Upper lobe of right lung (tissue), 1 donor: ENCODE data around the gene EXOSC5. TPM values are rescaled to one million over a fixed set of nuclear protein-coding genes. Genes with fewer than 3 reads are reported as not detected.

Experiments
- ATAC-seq: fragments of 200-7000 bp; cut with Tn5 transposase; one replicate; pipeline ENCODE4 v1.9.1; 2020; ENCODE audit warnings: mild to moderate bottlenecking, moderate library complexity
- DNase-seq: peaks from one replicate; pipeline ENCODE4 v3.0.0-alpha.2; 2020
- H3K27ac ChIP-seq: fragments of 200-600 bp; one replicate; pipeline ENCODE4 v1.8.0; 2022
- H3K27me3 ChIP-seq: fragments of 200-600 bp; one replicate; pipeline ENCODE4 v1.8.0; 2022; ENCODE audit warnings: mild to moderate bottlenecking
- H3K36me3 ChIP-seq: fragments of 200-600 bp; one replicate; pipeline ENCODE4 v1.8.0; 2022
- H3K4me1 ChIP-seq: fragments of 200-600 bp; one replicate; pipeline ENCODE4 v1.8.0; 2022
- H3K4me3 ChIP-seq: fragments of 200-600 bp; one replicate; pipeline ENCODE4 v1.8.0; 2022; ENCODE audit warnings: mild to moderate bottlenecking
- H3K9me3 ChIP-seq: fragments of 200-600 bp; one replicate; pipeline ENCODE4 v1.8.0; 2022
- CTCF ChIP-seq: fragments of 200-600 bp; IDR thresholded peaks from one replicate; pipeline ENCODE4 v1.8.0; 2022; ENCODE audit warnings: antibody characterized with exemption
- intact Hi-C: fragments of 100-400 bp; cut with DNase I; formaldehyde crosslinking; loops from one replicate; pipeline ENCODE4 v1.11.0; 2022
- long read RNA-seq: library from polyadenylated mRNA; unstranded; transcript quantifications from one replicate; pipeline ENCODE4 v2.0.0, GENCODE V29; 2021
- total RNA-seq: library from RNA; stranded (reverse); fragmentation: NEBNext Ultra II Directional; extraction: Animal tissue kit (Norgen Biotek cat#: 25700); gene quantifications from one replicate; pipeline ENCODE4 v1.2.1, GENCODE V29; 2021
- donor health status: DM: no; HTN: yes; CAD: no; lungs with severe emphysema.

EXOSC5 gene
- 12.4 TPM for total RNA-seq
- long read RNA-seq, transcript EXOSC5-201 (6 exons, 1,118 nt), result major isoform, 12 of 13 reads
- long read RNA-seq, partial matches to known transcripts, result 1 of 13 reads
- long read RNA-seq, other reads (novel, unspliced or antisense), result 0 of 13 reads

DNA sequence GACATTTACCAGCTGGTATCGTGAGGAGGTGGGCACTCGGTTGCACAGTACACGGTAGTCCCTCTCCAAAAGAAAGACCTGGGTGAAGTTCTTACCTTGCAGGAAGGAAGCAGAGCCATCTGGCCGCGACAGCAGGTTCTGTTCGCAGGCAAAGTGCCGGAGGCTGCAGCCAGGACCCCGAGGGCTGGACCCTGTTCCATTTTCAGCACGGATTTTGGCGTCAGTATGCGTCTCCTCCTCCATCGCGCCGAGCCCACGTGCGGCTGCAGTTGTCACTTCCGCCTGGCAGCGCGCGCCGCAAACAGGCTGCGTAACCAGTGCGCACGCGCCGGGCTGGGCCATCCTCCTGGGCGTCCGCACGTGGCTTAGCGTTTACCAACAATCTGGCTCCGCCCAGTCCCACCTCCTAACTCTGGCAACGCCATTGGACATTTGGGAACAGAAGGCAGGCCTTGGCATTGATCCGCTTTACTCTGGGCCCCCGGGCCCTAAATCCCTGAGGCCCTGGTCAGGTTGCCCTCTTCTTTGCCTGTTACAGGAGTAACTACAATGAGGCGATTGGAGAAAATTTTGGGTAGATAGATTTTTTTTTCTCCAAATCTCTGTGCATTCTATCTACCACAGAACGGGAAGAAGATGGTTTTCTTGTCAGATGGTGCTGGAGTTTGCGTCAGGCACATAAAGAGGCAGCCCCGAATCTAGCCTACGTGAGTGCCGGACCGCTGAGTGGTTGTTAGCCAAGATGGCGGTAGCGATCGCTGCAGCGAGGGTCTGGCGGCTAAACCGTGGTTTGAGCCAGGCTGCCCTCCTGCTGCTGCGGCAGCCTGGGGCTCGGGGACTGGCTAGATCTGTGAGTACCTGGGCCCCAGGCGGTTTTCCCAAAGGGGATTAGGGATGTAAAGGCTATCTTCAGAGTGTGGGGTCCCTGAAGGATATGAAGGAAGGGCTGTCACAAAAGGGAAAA lies at the start of gene EXOSC5, which contains the start of gene BCKDHA:
EXOSC5 (minus strand) TSS at position 274 of the 964 bp plus-strand sequence; CDS start at position 243, 31 bp downstream.
BCKDHA (plus strand) TSS at position 733 of the 964 bp plus-strand sequence; CDS start at position 743, 10 bp downstream.
- ATAC-seq, result peak; percentile 99
- intact Hi-C loops, result no loop called here
- Histone ChIP-seq H3K36me3 (no peaks in the 10 kb centered on the region), H3K27ac (peak within 1 kb of the TSS; percentile 96), H3K9me3 (no peaks in the 10 kb centered on the region), H3K4me3 (peak within 1 kb of the TSS; percentile 76), H3K27me3 (no peaks in the 10 kb centered on the region), H3K4me1 (peaks cover 19% of the 10 kb centered on the region)
- peak; percentile 99 for DNase-seq
- no peak for TF ChIP-seq CTCF

GRCh38 chr19:41445575-41445974 lies 48.4 kb upstream of the EXOSC5 start:
- H3K4me3 ChIP-seq, result no peak overlapping the region
- H3K4me1 ChIP-seq, result no peaks in the 10 kb centered on the region
- H3K9me3 ChIP-seq, result no peaks in the 10 kb centered on the region
- intact Hi-C loops, result loop anchor here (10.0 kb wide), 1 partner anchor 129 kb away; the partner anchor contains the start of gene CEACAM21
- no peaks in the 10 kb centered on the region for H3K27me3 ChIP-seq
- no peak for TF ChIP-seq CTCF
- no peak overlapping the region for H3K27ac ChIP-seq
- no peaks in the 10 kb centered on the region for H3K36me3 ChIP-seq
- ATAC-seq, result no peak
- no peak for DNase-seq

- peaks cover 3% of the 10 kb centered on the region for H3K4me1 ChIP-seq
- H3K27me3 ChIP-seq, result no peaks in the 10 kb centered on the region
- DNase-seq (peak; percentile 54), ATAC-seq (no peak)
- no peak overlapping the region for H3K27ac ChIP-seq
- no peaks in the 10 kb centered on the region for H3K9me3 ChIP-seq
- TF ChIP-seq CTCF, result no peak
- intact Hi-C loops, result loop anchor here (10.0 kb wide), 1 partner anchor 131 kb away; the partner anchor contains the start of gene CEACAM21
- H3K36me3 ChIP-seq, result no peaks in the 10 kb centered on the region
- no peak overlapping the region for H3K4me3 ChIP-seq
Measured at GRCh38 chr19:41443813-41444455, 46.8 kb upstream of the EXOSC5 start.

GRCh38 chr19:41442473-41443355 lies 45.6 kb upstream of the EXOSC5 start, which contains the start of gene ERICH4:
Gene ERICH4 (plus strand): TSS chr19:41443156. CDS start chr19:41443170, 14 bp downstream.
- no peak for TF ChIP-seq CTCF
- Histone ChIP-seq H3K36me3 (no peaks in the 10 kb centered on the region), H3K27ac (no peak within 1 kb of the TSS), H3K9me3 (no peaks in the 10 kb centered on the region), H3K4me3 (no peak within 1 kb of the TSS), H3K27me3 (no peaks in the 10 kb centered on the region), H3K4me1 (peaks cover 5% of the 10 kb centered on the region)
- ATAC-seq, result no peak
- intact Hi-C loops, result loop anchor here (10.0 kb wide), 1 partner anchor 132 kb away; the partner anchor contains the start of gene CEACAM21
- DNase-seq, result peak; percentile 58
